ENCODE results near the gene NCK2.

Gene NCK2

DNA sequence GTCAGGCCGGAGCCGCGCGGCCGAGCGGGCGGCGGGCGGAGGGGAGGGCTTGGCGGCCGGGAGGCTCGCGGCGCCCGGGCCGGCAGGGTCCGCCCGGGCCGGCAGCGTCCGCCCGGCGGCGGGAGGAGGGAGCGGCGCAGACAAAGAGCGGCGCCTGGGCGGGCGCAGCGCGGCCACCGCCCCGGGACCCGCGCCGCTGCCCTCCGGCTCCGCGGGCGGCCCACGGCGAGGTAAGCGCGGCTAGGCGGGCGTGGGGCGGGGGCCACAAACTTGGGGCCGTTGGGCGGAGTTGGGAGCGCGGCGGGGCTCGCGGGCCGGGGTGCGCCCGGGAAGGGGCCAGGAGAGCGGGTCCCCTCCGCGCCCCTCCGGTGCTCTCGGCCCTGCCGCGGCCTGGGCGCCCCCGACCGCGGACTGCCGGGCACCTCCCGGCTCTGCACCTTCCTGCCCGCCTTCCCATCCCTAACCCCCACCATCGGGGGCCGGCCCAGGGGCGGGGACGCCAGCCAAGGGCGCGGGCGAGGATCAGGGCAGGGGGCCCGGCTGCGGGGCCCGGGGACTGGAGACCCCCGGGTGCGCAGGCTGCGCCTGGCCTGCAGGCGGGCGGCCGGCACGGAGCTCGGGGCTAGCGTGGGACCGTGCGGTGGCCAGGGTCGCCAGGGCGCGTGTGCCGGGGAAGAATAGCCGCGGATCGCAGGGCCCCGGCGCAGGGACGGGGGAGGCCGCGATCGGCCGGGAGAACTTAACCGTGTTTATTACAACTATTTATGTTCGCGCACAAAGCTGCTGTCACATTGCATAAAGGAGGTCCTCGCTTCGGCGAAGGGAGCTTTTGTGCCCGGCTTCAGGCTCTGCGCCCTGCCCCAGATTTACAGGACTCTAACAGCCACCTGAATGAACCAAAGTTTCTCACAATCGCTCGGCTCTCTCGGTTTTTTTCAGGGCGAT, at the start of gene NCK2:
Gene NCK2 (plus strand): TSS at position 4 of the 945 bp plus-strand sequence. CDS start 110,152 bp downstream, outside the sequence.
- Histone ChIP-seq H3K4me3 (ENCODE audit: low read length) (peak within 1 kb of the TSS; percentile 87), H3K36me3 (ENCODE audit: control insufficient read depth, insufficient read depth, low read length, severe bottlenecking) (no peaks in the 10 kb centered on the region), H3K9me3 (ENCODE audit: control insufficient read depth, low read length) (no peaks in the 10 kb centered on the region), H3K9ac (ENCODE audit: low read length) (peak within 1 kb of the TSS; percentile 84), H3K27me3 (replicated peaks; ENCODE audit: control insufficient read depth, insufficient read depth, low read length) (peaks cover 5% of the 10 kb centered on the region), H3K4me1 (ENCODE audit: control insufficient read depth, insufficient read depth, low read length) (peaks cover 10% of the 10 kb centered on the region)
- DNase-seq (ENCODE audit: low read depth) = peak; percentile 68

DNA sequence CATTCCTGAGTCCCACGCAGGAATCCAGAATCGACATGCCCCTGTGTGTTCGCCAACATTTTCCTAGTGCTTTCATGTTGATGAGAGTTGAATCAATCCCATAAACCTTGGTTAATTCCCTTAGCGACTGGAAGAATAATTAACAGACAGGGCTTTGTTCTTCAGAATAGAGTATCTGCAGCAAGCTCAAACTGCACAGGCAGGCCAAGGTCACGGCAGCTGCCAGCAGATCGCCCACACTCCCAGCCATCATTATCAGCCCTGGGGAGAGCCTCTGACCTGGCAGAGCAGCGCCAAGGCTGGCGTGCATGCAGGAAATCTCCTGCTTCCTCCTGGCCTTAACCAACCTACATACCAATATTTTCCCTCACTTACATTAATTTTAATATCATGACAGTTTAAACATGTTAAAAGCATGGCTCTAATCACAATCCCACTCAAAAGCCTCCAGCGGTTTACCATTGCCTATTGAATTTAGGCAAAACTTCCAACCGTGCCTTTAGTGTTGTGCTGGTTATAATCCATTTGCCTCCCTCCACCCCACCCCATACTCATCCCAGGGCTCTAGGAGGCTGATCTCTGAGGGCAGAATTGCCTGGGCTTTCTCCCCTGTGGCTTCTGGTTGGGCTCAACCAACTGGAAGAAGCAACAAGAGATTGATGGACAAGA, 46.8 kb upstream of the NCK2 start:
- DNase-seq (ENCODE audit: low read depth) = no peak
- Histone ChIP-seq H3K9ac (ENCODE audit: low read length) (no peak overlapping the region), H3K27me3 (replicated peaks; ENCODE audit: control insufficient read depth, insufficient read depth, low read length) (peaks cover 13% of the 10 kb centered on the region), H3K4me3 (ENCODE audit: low read length) (no peak overlapping the region), H3K36me3 (ENCODE audit: control insufficient read depth, insufficient read depth, low read length, severe bottlenecking) (no peaks in the 10 kb centered on the region), H3K9me3 (ENCODE audit: control insufficient read depth, low read length) (no peaks in the 10 kb centered on the region), H3K4me1 (ENCODE audit: control insufficient read depth, insufficient read depth, low read length) (no peaks in the 10 kb centered on the region)

DNA sequence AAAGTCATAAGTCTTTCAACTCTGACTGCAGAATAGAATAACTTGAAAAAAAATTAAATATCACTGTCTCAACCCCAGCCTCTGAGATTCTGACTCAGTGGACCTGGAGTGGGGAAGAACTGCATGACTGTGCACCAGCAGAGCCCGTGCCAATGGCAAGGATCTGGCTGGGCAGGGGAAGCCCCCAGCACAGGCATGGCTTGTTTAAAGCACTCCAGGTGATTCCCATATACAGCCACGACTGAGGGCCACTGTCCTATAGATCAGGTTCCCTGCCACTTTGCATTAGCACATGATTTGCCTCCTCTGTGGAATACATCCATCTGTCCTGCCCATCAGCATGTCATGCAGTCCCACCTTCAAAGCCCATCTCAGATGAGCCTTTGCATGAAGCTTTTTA, 45.9 kb upstream of the NCK2 start:
- Histone ChIP-seq H3K9ac (ENCODE audit: low read length) (no peak overlapping the region), H3K27me3 (replicated peaks; ENCODE audit: control insufficient read depth, insufficient read depth, low read length) (peaks cover 13% of the 10 kb centered on the region), H3K9me3 (ENCODE audit: control insufficient read depth, low read length) (no peaks in the 10 kb centered on the region), H3K4me3 (ENCODE audit: low read length) (no peak overlapping the region), H3K36me3 (ENCODE audit: control insufficient read depth, insufficient read depth, low read length, severe bottlenecking) (no peaks in the 10 kb centered on the region), H3K4me1 (ENCODE audit: control insufficient read depth, insufficient read depth, low read length) (no peaks in the 10 kb centered on the region)
- DNase-seq (ENCODE audit: low read depth) = no peak

DNA sequence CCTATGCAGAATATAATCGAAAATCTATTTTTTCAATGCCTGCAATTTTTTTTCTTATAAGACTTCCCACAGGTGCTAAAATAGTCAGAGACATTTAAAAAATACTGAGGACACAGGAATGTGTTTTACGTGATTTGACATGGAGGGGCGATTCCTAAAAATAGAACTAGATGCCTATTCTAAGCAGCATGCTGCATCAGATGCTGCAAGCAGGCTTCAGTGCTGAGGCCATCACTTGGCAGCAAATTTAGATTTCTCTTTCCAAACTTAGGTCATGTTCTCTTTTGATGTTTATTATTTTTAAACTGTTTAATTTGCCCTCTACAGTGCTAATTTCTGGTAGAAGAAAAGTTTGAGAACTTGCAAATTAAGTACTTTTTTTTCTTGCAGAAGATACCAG, 43.7 kb upstream of the NCK2 start:
- H3K36me3 ChIP-seq (ENCODE audit: control insufficient read depth, insufficient read depth, low read length, severe bottlenecking) = no peaks in the 10 kb centered on the region
- H3K4me1 ChIP-seq (ENCODE audit: control insufficient read depth, insufficient read depth, low read length) = no peaks in the 10 kb centered on the region

DNA sequence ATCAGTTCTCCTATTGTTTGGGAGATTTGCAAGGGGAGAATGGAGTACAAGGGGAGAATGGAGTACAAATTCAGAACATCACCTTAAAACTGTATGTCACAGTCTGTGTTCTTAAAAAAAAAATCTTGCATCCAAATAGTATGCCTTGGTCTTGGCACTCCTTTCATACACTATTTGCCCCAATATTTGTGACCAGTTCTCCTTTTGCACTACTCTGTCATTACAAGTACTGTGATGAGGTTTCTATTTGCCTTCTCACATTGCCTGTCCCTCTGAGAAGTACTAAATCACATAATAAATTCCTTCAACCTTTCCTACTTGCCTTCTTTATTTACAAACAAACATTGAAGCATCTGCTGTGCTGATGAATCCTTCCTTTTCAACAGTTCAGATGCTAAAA, 36.0 kb upstream of the NCK2 start:
- Histone ChIP-seq H3K4me3 (ENCODE audit: low read length) (no peak overlapping the region), H3K27me3 (replicated peaks; ENCODE audit: control insufficient read depth, insufficient read depth, low read length) (peaks cover 9% of the 10 kb centered on the region), H3K36me3 (ENCODE audit: control insufficient read depth, insufficient read depth, low read length, severe bottlenecking) (no peaks in the 10 kb centered on the region), H3K9ac (ENCODE audit: low read length) (no peak overlapping the region), H3K9me3 (ENCODE audit: control insufficient read depth, low read length) (peaks cover 12% of the 10 kb centered on the region), H3K4me1 (ENCODE audit: control insufficient read depth, insufficient read depth, low read length) (no peaks in the 10 kb centered on the region)
- DNase-seq (ENCODE audit: low read depth) = no peak

More for the DNA sequence above, 43.7 kb upstream of the NCK2 start:
- Histone ChIP-seq H3K9me3 (ENCODE audit: control insufficient read depth, low read length) (peaks cover 4% of the 10 kb centered on the region), H3K4me3 (ENCODE audit: low read length) (no peak overlapping the region), H3K27me3 (replicated peaks; ENCODE audit: control insufficient read depth, insufficient read depth, low read length) (peaks cover 13% of the 10 kb centered on the region), H3K9ac (ENCODE audit: low read length) (no peak overlapping the region)
- DNase-seq (ENCODE audit: low read depth) = no peak

DNA sequence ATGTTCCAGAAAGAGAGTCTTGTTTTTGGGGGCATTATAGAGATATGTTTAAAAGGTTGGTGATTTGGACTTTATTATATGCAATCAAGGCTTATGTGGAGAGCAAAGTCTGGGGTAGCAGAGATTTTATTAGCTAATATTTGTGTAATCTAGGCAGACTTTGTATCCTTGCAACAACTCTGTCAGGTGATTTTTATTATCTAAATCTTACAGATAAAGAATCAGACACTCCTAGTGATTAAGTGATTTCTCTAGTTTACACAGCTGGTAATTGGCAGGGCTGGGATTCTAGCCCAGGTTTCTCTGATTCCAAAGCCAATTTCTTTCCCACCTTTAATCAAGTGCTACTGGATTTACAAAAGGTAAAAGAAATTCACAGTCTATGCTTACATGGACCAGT, 33.3 kb upstream of the NCK2 start:
- Histone ChIP-seq H3K4me3 (ENCODE audit: low read length) (no peak overlapping the region), H3K9ac (ENCODE audit: low read length) (no peak overlapping the region), H3K4me1 (ENCODE audit: control insufficient read depth, insufficient read depth, low read length) (no peaks in the 10 kb centered on the region), H3K27me3 (replicated peaks; ENCODE audit: control insufficient read depth, insufficient read depth, low read length) (peaks cover 13% of the 10 kb centered on the region), H3K9me3 (ENCODE audit: control insufficient read depth, low read length) (peaks cover 8% of the 10 kb centered on the region), H3K36me3 (ENCODE audit: control insufficient read depth, insufficient read depth, low read length, severe bottlenecking) (no peaks in the 10 kb centered on the region)
- DNase-seq (ENCODE audit: low read depth) = no peak

DNA sequence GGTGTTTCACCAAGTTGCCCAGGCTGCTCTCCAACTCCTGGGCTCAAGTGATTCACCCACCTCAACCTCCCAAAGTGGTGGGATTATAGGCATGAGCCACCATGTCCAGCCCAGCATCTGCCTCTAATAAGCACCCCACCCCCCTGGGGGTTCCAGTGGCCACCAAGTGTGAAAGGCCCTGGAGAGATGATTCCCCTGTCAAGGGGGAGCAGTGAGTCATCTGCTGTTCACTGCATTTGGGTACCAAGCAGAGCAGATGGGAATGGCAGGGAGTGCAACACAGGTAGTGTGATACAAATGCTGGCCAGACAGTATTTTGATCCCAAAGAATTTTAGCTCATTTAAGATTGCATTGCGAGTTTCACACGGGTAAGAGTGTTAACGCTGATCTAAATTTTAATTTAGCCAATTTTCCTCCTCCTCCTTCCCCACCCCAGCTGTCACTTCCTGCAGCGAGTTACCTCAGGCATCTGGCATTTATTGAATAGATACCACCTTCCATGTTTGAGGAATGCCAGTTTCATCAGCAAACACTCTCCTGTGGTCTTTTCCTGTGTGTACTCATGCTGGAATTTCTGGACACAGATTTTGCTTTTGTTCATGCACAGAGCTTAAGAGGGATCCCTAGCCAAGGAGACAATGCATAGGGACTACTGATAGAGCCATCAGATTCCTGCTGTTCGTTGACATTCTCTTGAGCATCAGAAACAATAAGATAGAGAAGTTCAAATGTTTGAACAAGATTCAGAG, 32.4 kb upstream of the NCK2 start:
- H3K4me3 ChIP-seq (ENCODE audit: low read length) = no peak overlapping the region
- H3K9me3 ChIP-seq (ENCODE audit: control insufficient read depth, low read length) = peaks cover 3% of the 10 kb centered on the region
- H3K27me3 ChIP-seq (replicated peaks; ENCODE audit: control insufficient read depth, insufficient read depth, low read length) = peaks cover 15% of the 10 kb centered on the region
- no peaks in the 10 kb centered on the region for H3K4me1 ChIP-seq (ENCODE audit: control insufficient read depth, insufficient read depth, low read length)
- DNase-seq (ENCODE audit: low read depth) = no peak
- H3K36me3 ChIP-seq (ENCODE audit: control insufficient read depth, insufficient read depth, low read length, severe bottlenecking) = no peaks in the 10 kb centered on the region
- H3K9ac ChIP-seq (ENCODE audit: low read length) = no peak overlapping the region

DNA sequence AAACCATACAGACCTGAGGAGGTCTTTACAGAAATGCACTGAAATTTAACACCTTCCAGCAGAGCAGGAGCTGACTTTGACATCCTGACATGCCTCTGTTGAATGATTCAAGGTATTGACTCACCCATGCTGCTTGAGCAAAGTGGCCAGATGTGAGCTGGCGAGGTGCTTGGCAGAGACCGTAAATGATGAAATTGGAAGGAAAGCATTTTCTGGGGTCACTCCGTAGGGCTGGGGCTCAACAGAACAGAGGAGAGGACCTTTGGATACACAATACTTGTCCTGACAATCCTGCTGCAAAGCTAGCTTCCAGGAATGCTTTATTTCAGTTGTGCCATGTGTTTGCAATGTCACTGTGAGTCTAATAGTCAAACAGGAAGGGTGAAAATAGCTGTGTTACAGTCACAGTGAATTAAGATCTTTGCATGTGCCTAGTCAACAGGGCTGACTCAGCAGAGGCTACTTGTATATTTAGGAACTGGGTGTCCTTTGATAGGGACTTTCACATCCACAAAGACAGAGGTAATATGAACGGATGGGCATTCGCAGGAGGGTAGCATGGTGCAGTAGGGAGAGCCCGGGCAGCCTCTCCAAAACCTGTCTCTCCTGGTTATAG, 31.6 kb upstream of the NCK2 start:
- peak; percentile 8 for DNase-seq (ENCODE audit: low read depth)

DNA sequence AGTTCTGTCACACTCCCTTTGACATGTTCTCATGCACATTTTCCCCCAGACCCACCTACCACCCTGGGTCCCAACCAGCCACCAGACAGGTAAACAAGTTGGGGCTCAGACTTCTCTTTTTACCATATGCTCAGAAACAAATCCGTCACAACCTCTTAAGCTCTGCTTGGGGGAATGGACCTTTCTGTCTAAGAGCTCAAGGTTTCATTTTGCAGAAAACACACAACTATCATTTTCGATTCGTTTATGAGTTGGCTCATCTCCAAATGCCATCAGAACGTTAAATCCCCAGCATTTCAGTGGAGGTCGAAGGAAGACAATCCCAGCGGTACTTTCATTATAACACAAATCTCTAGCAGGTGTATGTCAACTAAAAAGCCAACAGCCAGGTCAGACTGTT, 30.6 kb upstream of the NCK2 start:
- H3K4me1 ChIP-seq (ENCODE audit: control insufficient read depth, insufficient read depth, low read length) = no peaks in the 10 kb centered on the region
- no peak overlapping the region for H3K9ac ChIP-seq (ENCODE audit: low read length)
- peaks cover 15% of the 10 kb centered on the region for H3K27me3 ChIP-seq (replicated peaks; ENCODE audit: control insufficient read depth, insufficient read depth, low read length)
- H3K4me3 ChIP-seq (ENCODE audit: low read length) = no peak overlapping the region
- no peaks in the 10 kb centered on the region for H3K36me3 ChIP-seq (ENCODE audit: control insufficient read depth, insufficient read depth, low read length, severe bottlenecking)
- peaks cover 3% of the 10 kb centered on the region for H3K9me3 ChIP-seq (ENCODE audit: control insufficient read depth, low read length)
- no peak for DNase-seq (ENCODE audit: low read depth)

More for the DNA sequence above, 31.6 kb upstream of the NCK2 start:
- Histone ChIP-seq H3K4me1 (ENCODE audit: control insufficient read depth, insufficient read depth, low read length) (no peaks in the 10 kb centered on the region), H3K9me3 (ENCODE audit: control insufficient read depth, low read length) (peaks cover 3% of the 10 kb centered on the region), H3K4me3 (ENCODE audit: low read length) (no peak overlapping the region), H3K27me3 (replicated peaks; ENCODE audit: control insufficient read depth, insufficient read depth, low read length) (peaks cover 15% of the 10 kb centered on the region), H3K36me3 (ENCODE audit: control insufficient read depth, insufficient read depth, low read length, severe bottlenecking) (no peaks in the 10 kb centered on the region), H3K9ac (ENCODE audit: low read length) (no peak overlapping the region)

DNA sequence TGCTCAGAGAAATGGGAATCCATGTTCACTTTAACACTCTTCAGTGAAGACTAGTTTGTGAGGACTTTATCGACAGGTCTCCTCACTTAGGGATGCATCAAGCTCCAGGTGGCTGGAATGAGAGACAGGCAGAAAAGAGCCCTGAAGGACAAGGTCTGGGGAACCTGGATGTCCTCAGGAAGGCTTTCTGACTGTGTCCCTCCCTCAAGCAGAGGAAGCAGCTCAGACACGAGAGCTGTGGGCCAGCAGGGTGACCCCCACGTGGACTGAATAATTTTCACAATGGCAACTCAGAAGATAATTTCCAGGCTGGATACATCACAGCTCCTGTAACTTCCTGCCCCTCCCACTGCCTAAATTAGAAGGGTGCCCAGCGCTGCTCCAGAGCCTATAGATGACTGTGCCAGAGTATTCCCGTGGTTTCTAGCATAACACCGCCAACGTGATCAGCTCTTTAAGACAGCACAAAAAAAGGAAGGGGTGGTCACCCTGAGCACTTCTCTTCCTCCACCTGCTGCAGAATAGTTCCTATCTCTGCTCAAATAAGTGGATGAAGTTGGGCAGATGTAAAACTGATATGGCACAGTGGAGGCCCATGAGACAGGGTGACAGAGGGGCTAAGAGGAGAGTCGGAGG, 25.7 kb upstream of the NCK2 start:
- Histone ChIP-seq H3K36me3 (ENCODE audit: control insufficient read depth, insufficient read depth, low read length, severe bottlenecking) (no peaks in the 10 kb centered on the region), H3K4me3 (ENCODE audit: low read length) (no peak overlapping the region), H3K9me3 (ENCODE audit: control insufficient read depth, low read length) (no peaks in the 10 kb centered on the region), H3K27me3 (replicated peaks; ENCODE audit: control insufficient read depth, insufficient read depth, low read length) (peaks cover 20% of the 10 kb centered on the region), H3K4me1 (ENCODE audit: control insufficient read depth, insufficient read depth, low read length) (no peaks in the 10 kb centered on the region), H3K9ac (ENCODE audit: low read length) (no peak overlapping the region)
- no peak for DNase-seq (ENCODE audit: low read depth)
